A549 (cell line): ENCODE data around the gene FBLN5.

Experiments
- EP300 ChIP-seq, 2 experiments: fragments of >200 bp; sonication (Bioruptor Twin); formaldehyde crosslinking; IDR thresholded peaks; 2 replicates in 1 of 2; 3 replicates in 1 of 2; pipeline ENCODE4 v1.6.1; 2016 to 2017
- HDAC2 ChIP-seq: fragments of 200-600 bp; sonication (generic); IDR thresholded peaks from 2 replicates; pipeline ENCODE4 v1.6.1; 2016
- TF ChIP-seq, protein P1 (sequence below): fragments of >200 bp; sonication (Bioruptor Twin); formaldehyde crosslinking; IDR thresholded peaks from 3 replicates; pipeline ENCODE4 v1.5.1; 2016
- TF ChIP-seq, protein P2 (sequence below): IDR thresholded peaks from 2 replicates; pipeline ENCODE4 v1.6.1; 2012

DNA sequence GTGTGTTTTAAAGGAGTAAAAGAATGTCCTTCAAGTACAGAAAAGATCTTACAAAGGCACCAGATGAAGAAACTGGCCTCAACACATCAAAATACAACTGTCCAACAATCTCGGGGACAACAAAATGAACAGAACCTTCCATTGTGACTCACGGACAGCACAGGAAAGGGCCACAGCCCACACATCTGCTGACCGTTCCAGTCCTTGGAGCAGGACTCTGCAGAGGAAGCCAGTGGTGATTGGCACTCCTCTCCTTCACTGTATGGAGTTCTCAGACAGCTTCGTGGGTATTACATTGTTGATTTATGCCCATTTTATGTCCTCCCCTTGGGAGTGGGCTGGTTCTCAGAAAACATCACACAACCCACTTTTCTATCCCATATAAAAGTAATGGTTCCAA lies 47.7 kb downstream of the FBLN5 start:
- TF ChIP-seq, protein P1, sequence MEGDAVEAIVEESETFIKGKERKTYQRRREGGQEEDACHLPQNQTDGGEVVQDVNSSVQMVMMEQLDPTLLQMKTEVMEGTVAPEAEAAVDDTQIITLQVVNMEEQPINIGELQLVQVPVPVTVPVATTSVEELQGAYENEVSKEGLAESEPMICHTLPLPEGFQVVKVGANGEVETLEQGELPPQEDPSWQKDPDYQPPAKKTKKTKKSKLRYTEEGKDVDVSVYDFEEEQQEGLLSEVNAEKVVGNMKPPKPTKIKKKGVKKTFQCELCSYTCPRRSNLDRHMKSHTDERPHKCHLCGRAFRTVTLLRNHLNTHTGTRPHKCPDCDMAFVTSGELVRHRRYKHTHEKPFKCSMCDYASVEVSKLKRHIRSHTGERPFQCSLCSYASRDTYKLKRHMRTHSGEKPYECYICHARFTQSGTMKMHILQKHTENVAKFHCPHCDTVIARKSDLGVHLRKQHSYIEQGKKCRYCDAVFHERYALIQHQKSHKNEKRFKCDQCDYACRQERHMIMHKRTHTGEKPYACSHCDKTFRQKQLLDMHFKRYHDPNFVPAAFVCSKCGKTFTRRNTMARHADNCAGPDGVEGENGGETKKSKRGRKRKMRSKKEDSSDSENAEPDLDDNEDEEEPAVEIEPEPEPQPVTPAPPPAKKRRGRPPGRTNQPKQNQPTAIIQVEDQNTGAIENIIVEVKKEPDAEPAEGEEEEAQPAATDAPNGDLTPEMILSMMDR: no peak
- TF ChIP-seq, protein P2, sequence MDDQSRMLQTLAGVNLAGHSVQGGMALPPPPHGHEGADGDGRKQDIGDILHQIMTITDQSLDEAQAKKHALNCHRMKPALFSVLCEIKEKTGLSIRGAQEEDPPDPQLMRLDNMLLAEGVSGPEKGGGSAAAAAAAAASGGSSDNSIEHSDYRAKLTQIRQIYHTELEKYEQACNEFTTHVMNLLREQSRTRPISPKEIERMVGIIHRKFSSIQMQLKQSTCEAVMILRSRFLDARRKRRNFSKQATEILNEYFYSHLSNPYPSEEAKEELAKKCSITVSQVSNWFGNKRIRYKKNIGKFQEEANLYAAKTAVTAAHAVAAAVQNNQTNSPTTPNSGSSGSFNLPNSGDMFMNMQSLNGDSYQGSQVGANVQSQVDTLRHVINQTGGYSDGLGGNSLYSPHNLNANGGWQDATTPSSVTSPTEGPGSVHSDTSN: no peak
- TF ChIP-seq HDAC2 (no peak), EP300 (IDR thresholded peaks at IDR 0.05) (no peak)
